ENCODE measurements around the gene MLPH.
A peak's percentile ranks its signal among the peaks of the same experiment; 100 is the strongest.

MLPH gene

GRCh38 chr2:237479747-237480146, 7.3 kb upstream of the MLPH start:
- Histone ChIP-seq H3K14ac (ENCODE audit: low read length) (no peak overlapping the region), H3K9me3 (replicated peaks in 1 of 2; ENCODE audit: control insufficient read depth in 2 of 2, insufficient read depth in 1 of 2, low read depth in 1 of 2, low read length in 2 of 2) (no peaks in the 10 kb centered on the region), H3K18ac (ENCODE audit: low read length) (no peak overlapping the region), H2AFZ (ENCODE audit: low read length) (no peak overlapping the region), H4K8ac (ENCODE audit: low read depth, low read length) (no peak overlapping the region), H3K27ac (replicated peaks; ENCODE audit: low read length) (no peak overlapping the region), H2BK5ac (ENCODE audit: low read length) (no peak overlapping the region), H3K4me3 (ENCODE audit: low read length in 2 of 2) (no peak overlapping the region), H3K9ac (ENCODE audit: low read depth, low read length, poor library complexity) (no peak overlapping the region), H4K91ac (ENCODE audit: low read depth, low read length, poor library complexity) (no peak overlapping the region), H2BK12ac (ENCODE audit: low read length) (no peak overlapping the region), H3K36me3 (replicated peaks in 1 of 2; ENCODE audit: control insufficient read depth in 2 of 2, insufficient read depth in 2 of 2, low read length in 2 of 2) (no peaks in the 10 kb centered on the region), H2BK15ac (ENCODE audit: low read length) (no peak overlapping the region), H2AK5ac (ENCODE audit: low read depth, low read length) (no peak overlapping the region), H3K79me1 (ENCODE audit: low read depth, low read length) (no peaks in the 10 kb centered on the region), H2BK120ac (ENCODE audit: low read depth, low read length) (no peak overlapping the region), H3K4ac (ENCODE audit: low read length) (no peak overlapping the region), H3K4me2 (ENCODE audit: insufficient read depth, low read length, poor library complexity, severe bottlenecking) (no peak overlapping the region), H3K27me3 (ENCODE audit: control insufficient read depth in 3 of 3, insufficient read depth in 3 of 3, low read depth in 1 of 3, low read length in 3 of 3) (peaks cover 0 to 58% (median 11%) of the 10 kb centered on the region in 3 experiments), H3K4me1 (ENCODE audit: control insufficient read depth in 2 of 2, insufficient read depth in 1 of 2, low read depth in 1 of 2, low read length in 2 of 2) (no peaks in the 10 kb centered on the region), H3K23ac (ENCODE audit: low read depth, low read length, poor library complexity) (no peak overlapping the region)
- no peak for DNase-seq (ENCODE audit: low spot score)
- WGBS, 2 donors (ENCODE audit: extremely low coverage in 2 of 2, insufficient read length in 2 of 2, insufficient replicate concordance in 1 of 2), result no CpG with 5 or more reads among the region's 4 CpGs

GRCh38 chr2:237480556-237480955, 6.5 kb upstream of the MLPH start:
- Histone ChIP-seq H3K27ac (replicated peaks; ENCODE audit: low read length) (no peak overlapping the region), H3K23ac (ENCODE audit: low read depth, low read length, poor library complexity) (no peak overlapping the region), H2BK5ac (ENCODE audit: low read length) (no peak overlapping the region), H3K4me1 (ENCODE audit: control insufficient read depth in 2 of 2, insufficient read depth in 1 of 2, low read depth in 1 of 2, low read length in 2 of 2) (no peaks in the 10 kb centered on the region), H3K4ac (ENCODE audit: low read length) (no peak overlapping the region), H3K27me3 (ENCODE audit: control insufficient read depth in 3 of 3, insufficient read depth in 3 of 3, low read depth in 1 of 3, low read length in 3 of 3) (peaks cover 0 to 64% (median 15%) of the 10 kb centered on the region in 3 experiments), H3K18ac (ENCODE audit: low read length) (no peak overlapping the region), H3K4me3 (ENCODE audit: low read length in 2 of 2) (no peak overlapping the region), H4K91ac (ENCODE audit: low read depth, low read length, poor library complexity) (no peak overlapping the region), H3K4me2 (ENCODE audit: insufficient read depth, low read length, poor library complexity, severe bottlenecking) (no peak overlapping the region), H3K14ac (ENCODE audit: low read length) (no peak overlapping the region), H2AK5ac (ENCODE audit: low read depth, low read length) (no peak overlapping the region), H2BK12ac (ENCODE audit: low read length) (no peak overlapping the region), H2BK15ac (ENCODE audit: low read length) (no peak overlapping the region), H3K36me3 (replicated peaks in 1 of 2; ENCODE audit: control insufficient read depth in 2 of 2, insufficient read depth in 2 of 2, low read length in 2 of 2) (no peaks in the 10 kb centered on the region), H3K79me1 (ENCODE audit: low read depth, low read length) (no peaks in the 10 kb centered on the region), H2AFZ (ENCODE audit: low read length) (no peak overlapping the region), H3K9ac (ENCODE audit: low read depth, low read length, poor library complexity) (no peak overlapping the region), H4K8ac (ENCODE audit: low read depth, low read length) (no peak overlapping the region), H2BK120ac (ENCODE audit: low read depth, low read length) (no peak overlapping the region), H3K9me3 (replicated peaks in 1 of 2; ENCODE audit: control insufficient read depth in 2 of 2, insufficient read depth in 1 of 2, low read depth in 1 of 2, low read length in 2 of 2) (no peaks in the 10 kb centered on the region)
- WGBS, 2 donors (ENCODE audit: extremely low coverage in 2 of 2, insufficient read length in 2 of 2, insufficient replicate concordance in 1 of 2), result no CpG with 5 or more reads among the region's 7 CpGs
- no peak for DNase-seq (ENCODE audit: low spot score)

GRCh38 chr2:237480988-237481525, 6.0 kb upstream of the MLPH start:
- H2BK120ac ChIP-seq (ENCODE audit: low read depth, low read length), result no peak overlapping the region
- no peak overlapping the region for H3K9ac ChIP-seq (ENCODE audit: low read depth, low read length, poor library complexity)
- H4K91ac ChIP-seq (ENCODE audit: low read depth, low read length, poor library complexity), result no peak overlapping the region
- H3K36me3 ChIP-seq (replicated peaks in 1 of 2; ENCODE audit: control insufficient read depth in 2 of 2, insufficient read depth in 2 of 2, low read length in 2 of 2), result no peaks in the 10 kb centered on the region
- H3K9me3 ChIP-seq (replicated peaks in 1 of 2; ENCODE audit: control insufficient read depth in 2 of 2, insufficient read depth in 1 of 2, low read depth in 1 of 2, low read length in 2 of 2), result no peaks in the 10 kb centered on the region
- DNase-seq (ENCODE audit: low spot score), result no peak
- H2AFZ ChIP-seq (ENCODE audit: low read length), result no peak overlapping the region
- no peak overlapping the region for H2BK15ac ChIP-seq (ENCODE audit: low read length)
- no peak overlapping the region for H3K4ac ChIP-seq (ENCODE audit: low read length)
- H3K79me1 ChIP-seq (ENCODE audit: low read depth, low read length), result no peaks in the 10 kb centered on the region
- H3K4me1 ChIP-seq (ENCODE audit: control insufficient read depth in 2 of 2, insufficient read depth in 1 of 2, low read depth in 1 of 2, low read length in 2 of 2), result no peaks in the 10 kb centered on the region
- no peak overlapping the region for H3K14ac ChIP-seq (ENCODE audit: low read length)
- no peak overlapping the region for H3K4me2 ChIP-seq (ENCODE audit: insufficient read depth, low read length, poor library complexity, severe bottlenecking)
- no peak overlapping the region for H3K18ac ChIP-seq (ENCODE audit: low read length)
- no peak overlapping the region for H3K27ac ChIP-seq (replicated peaks; ENCODE audit: low read length)
- peaks cover 0 to 66% (median 13%) of the 10 kb centered on the region in 3 experiments for H3K27me3 ChIP-seq (ENCODE audit: control insufficient read depth in 3 of 3, insufficient read depth in 3 of 3, low read depth in 1 of 3, low read length in 3 of 3)
- WGBS, 2 donors (ENCODE audit: extremely low coverage in 2 of 2, insufficient read length in 2 of 2, insufficient replicate concordance in 1 of 2), result no CpG with 5 or more reads among the region's 3 CpGs
- no peak overlapping the region for H2BK12ac ChIP-seq (ENCODE audit: low read length)
- no peak overlapping the region for H3K23ac ChIP-seq (ENCODE audit: low read depth, low read length, poor library complexity)
- H2AK5ac ChIP-seq (ENCODE audit: low read depth, low read length), result no peak overlapping the region
- no peak overlapping the region for H4K8ac ChIP-seq (ENCODE audit: low read depth, low read length)
- no peak overlapping the region for H3K4me3 ChIP-seq (ENCODE audit: low read length in 2 of 2)
- H2BK5ac ChIP-seq (ENCODE audit: low read length), result no peak overlapping the region

- H3K4me3 ChIP-seq (ENCODE audit: low read length in 2 of 2), result no peak overlapping the region
- H3K27ac ChIP-seq (replicated peaks; ENCODE audit: low read length), result no peak overlapping the region
- H4K8ac ChIP-seq (ENCODE audit: low read depth, low read length), result no peak overlapping the region
- H3K18ac ChIP-seq (ENCODE audit: low read length), result peak overlapping the region; percentile 62
- H2AK5ac ChIP-seq (ENCODE audit: low read depth, low read length), result no peak overlapping the region
- peak overlapping the region; percentile 56 for H2AFZ ChIP-seq (ENCODE audit: low read length)
- H3K4ac ChIP-seq (ENCODE audit: low read length), result no peak overlapping the region
- H4K91ac ChIP-seq (ENCODE audit: low read depth, low read length, poor library complexity), result no peak overlapping the region
- H3K4me2 ChIP-seq (ENCODE audit: insufficient read depth, low read length, poor library complexity, severe bottlenecking), result no peak overlapping the region
- peaks cover 8 to 75% (median 20%) of the 10 kb centered on the region in 3 experiments for H3K27me3 ChIP-seq (ENCODE audit: control insufficient read depth in 3 of 3, insufficient read depth in 3 of 3, low read depth in 1 of 3, low read length in 3 of 3)
- no peaks in the 10 kb centered on the region for H3K79me1 ChIP-seq (ENCODE audit: low read depth, low read length)
- WGBS, 2 donors (ENCODE audit: extremely low coverage in 2 of 2, insufficient read length in 2 of 2, insufficient replicate concordance in 1 of 2), result no CpG with 5 or more reads among the region's 6 CpGs
- H3K23ac ChIP-seq (ENCODE audit: low read depth, low read length, poor library complexity), result no peak overlapping the region
- no peak overlapping the region for H2BK12ac ChIP-seq (ENCODE audit: low read length)
- H2BK15ac ChIP-seq (ENCODE audit: low read length), result no peak overlapping the region
- no peaks in the 10 kb centered on the region for H3K36me3 ChIP-seq (replicated peaks in 1 of 2; ENCODE audit: control insufficient read depth in 2 of 2, insufficient read depth in 2 of 2, low read length in 2 of 2)
- no peak overlapping the region for H2BK120ac ChIP-seq (ENCODE audit: low read depth, low read length)
- DNase-seq (ENCODE audit: low spot score), result no peak
- H3K14ac ChIP-seq (ENCODE audit: low read length), result no peak overlapping the region
- H2BK5ac ChIP-seq (ENCODE audit: low read length), result no peak overlapping the region
- H3K9ac ChIP-seq (ENCODE audit: low read depth, low read length, poor library complexity), result peak overlapping the region; percentile 27
- peaks cover 0 to 2% of the 10 kb centered on the region in 2 donors for H3K4me1 ChIP-seq (ENCODE audit: control insufficient read depth in 2 of 2, insufficient read depth in 1 of 2, low read depth in 1 of 2, low read length in 2 of 2)
- H3K9me3 ChIP-seq (replicated peaks in 1 of 2; ENCODE audit: control insufficient read depth in 2 of 2, insufficient read depth in 1 of 2, low read depth in 1 of 2, low read length in 2 of 2), result no peaks in the 10 kb centered on the region
Measured at GRCh38 chr2:237482485-237482884, 4.6 kb upstream of the MLPH start.
